Measurements from ENCODE around the gene CRACR2A. TPM values are rescaled to one million over a fixed set of nuclear protein-coding genes. Genes with fewer than 3 reads are reported as not detected.

CRACR2A gene, protein sequence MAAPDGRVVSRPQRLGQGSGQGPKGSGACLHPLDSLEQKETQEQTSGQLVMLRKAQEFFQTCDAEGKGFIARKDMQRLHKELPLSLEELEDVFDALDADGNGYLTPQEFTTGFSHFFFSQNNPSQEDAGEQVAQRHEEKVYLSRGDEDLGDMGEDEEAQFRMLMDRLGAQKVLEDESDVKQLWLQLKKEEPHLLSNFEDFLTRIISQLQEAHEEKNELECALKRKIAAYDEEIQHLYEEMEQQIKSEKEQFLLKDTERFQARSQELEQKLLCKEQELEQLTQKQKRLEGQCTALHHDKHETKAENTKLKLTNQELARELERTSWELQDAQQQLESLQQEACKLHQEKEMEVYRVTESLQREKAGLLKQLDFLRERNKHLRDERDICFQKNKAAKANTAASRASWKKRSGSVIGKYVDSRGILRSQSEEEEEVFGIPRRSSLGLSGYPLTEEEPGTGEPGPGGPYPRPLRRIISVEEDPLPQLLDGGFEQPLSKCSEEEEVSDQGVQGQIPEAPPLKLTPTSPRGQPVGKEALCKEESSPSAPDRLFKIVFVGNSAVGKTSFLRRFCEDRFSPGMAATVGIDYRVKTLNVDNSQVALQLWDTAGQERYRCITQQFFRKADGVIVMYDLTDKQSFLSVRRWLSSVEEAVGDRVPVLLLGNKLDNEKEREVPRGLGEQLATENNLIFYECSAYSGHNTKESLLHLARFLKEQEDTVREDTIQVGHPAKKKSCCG
- polyA plus RNA-seq, result 1.6 TPM in 1 of 2 replicates, not detected in the other

DNA sequence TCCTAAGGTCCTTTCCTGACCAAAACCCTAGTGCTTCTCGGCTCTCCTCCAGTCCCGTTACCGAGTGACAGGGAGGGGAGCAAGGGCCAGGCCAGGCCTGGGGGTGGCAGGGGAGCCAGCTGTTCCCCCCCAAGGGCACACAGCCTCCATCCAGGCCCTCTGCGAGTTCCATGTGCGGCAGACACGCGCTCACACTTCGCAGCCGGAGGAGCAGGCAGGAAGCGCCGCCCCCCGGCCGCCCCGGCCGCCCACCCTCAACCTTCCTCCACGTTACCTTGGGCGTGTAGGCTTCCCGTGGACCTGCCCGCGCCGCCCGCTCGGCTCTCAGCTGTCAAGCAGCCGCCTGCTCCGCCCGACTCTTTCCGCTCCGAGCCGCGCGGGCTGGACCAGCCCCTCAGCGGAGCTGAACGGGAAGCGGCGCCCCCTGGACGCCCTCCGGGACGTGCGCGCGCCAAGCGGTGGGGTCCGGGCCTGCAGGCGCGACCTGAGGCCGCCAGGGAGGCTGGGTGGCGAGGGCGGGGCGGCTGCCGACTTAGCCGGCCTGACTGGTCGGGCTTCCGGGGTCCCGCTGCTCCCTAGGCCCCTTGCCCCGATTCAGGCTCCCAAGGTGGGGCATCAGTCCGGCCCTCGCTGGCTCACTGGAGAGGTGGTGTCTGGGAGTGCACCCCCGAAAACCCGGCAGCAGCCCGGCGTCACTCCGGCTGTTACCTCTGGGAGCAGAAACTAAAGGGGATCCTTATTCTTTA is at the start of gene CRACR2A:
Gene CRACR2A (minus strand): TSS at position 369 of the 746 bp plus-strand sequence. CDS start 56,110 bp downstream, outside the sequence.

Other genes with a start within 250 kb of the CRACR2A start
- 4.1 and 9.1 TPM in 2 replicates for gene PARP11, start 120.3 kb upstream of the CRACR2A start, polyA plus RNA-seq

Data from Purkinje cell (primary cell).